Stomach (tissue), 4 donors: ENCODE measurements around the gene C10orf67.

Experiments
- CTCF ChIP-seq, 7 experiments: fragments of 450-650 bp in 4 of 7; fragments of 200-600 bp in 3 of 7; sonication (generic) in 3 of 7; IDR thresholded peaks; one replicate each; pipeline ENCODE4 v1.5.1; 2016 to 2019; ENCODE audit warnings: antibody characterized with exemption in 7 of 7, control low read depth in 2 of 7, mild to moderate bottlenecking in 1 of 7
- EP300 ChIP-seq: sonication (generic); formaldehyde crosslinking; IDR thresholded peaks from one replicate; pipeline ENCODE4 v1.6.1; 2017; ENCODE audit warnings: antibody characterized with exemption
- POLR2A ChIP-seq, 4 donors: fragments of 450-650 bp; IDR thresholded peaks; one replicate each; pipeline ENCODE4 v1.6.1; 2016; ENCODE audit warnings: antibody characterized with exemption in 4 of 4, control low read depth in 2 of 4, mild to moderate bottlenecking in 1 of 4, moderate library complexity in 1 of 4
- POLR2AphosphoS5 ChIP-seq, 3 donors: sonication (generic); formaldehyde crosslinking; IDR thresholded peaks; one replicate each; pipeline ENCODE4 v1.6.1; 2016; ENCODE audit warnings: antibody characterized with exemption in 3 of 3

GRCh38 chr10:23294638-23295247, 49.9 kb downstream of the C10orf67 start:
- TF ChIP-seq CTCF (IDR thresholded peaks at IDR 0.05), result peak in 3 of 7 experiments; percentile 9 to 35 (median 16)
- no peak for TF ChIP-seq POLR2AphosphoS5 (IDR thresholded peaks at IDR 0.05)
- TF ChIP-seq EP300, result no peak
- TF ChIP-seq POLR2A (IDR thresholded peaks at IDR 0.05), result no peak
